Panc1 (cell line): ENCODE results near the gene OR2A5. TPM values are rescaled to one million over a fixed set of nuclear protein-coding genes. Genes with fewer than 3 reads are reported as not detected.

ENCODE experiments used
- ATAC-seq: fragments of 200-7000 bp; cut with Tn5 transposase; 2 replicates; pipeline ENCODE4 v1.9.1; 2020; ENCODE audit warnings: mild to moderate bottlenecking, moderate library complexity
- BruUV-seq: library from RNA; stranded (reverse); fragments of 400-500 nt; replicated peaks from 2 replicates; lab custom pipeline; 2021; lab: Mats Ljungman, UMichigan
- CTCF ChIA-PET: fragments of 300-600 bp; sonication (Branson Sonifier 250); formaldehyde crosslinking; loops from one replicate; lab custom pipeline; 2022; ENCODE audit warnings: antibody characterized with exemption; lab: Charles Lee
- POLR2A ChIA-PET: fragments of 300-600 bp; sonication (Branson Sonifier 250); formaldehyde crosslinking; loops from one replicate; lab custom pipeline; 2022; ENCODE audit warnings: antibody characterized with exemption; lab: Charles Lee
- DNase-seq: peaks from one replicate; pipeline ENCODE4 v3.0.0-alpha.2; 2010; ENCODE audit warnings: low read depth, low spot score
- H3K27ac ChIP-seq: 2 replicates; pipeline ENCODE4 v1.5.1; 2011; ENCODE audit warnings: mild to moderate bottlenecking, low read length, inconsistent platforms
- H3K27me3 ChIP-seq: fragments of 200-500 bp; sonication (Bioruptor generic); 2 replicates; pipeline ENCODE4 v1.6.0; 2014; ENCODE audit warnings: low read length, inconsistent platforms; ENCODE audit not compliant: control insufficient read depth, insufficient read depth
- H3K36me3 ChIP-seq: fragments of 200-500 bp; sonication (Bioruptor generic); 2 replicates; pipeline ENCODE4 v1.5.1; 2014; ENCODE audit warnings: inconsistent platforms, mild to moderate bottlenecking, low read length, moderate library complexity; ENCODE audit not compliant: control insufficient read depth, insufficient read depth
- H3K4me1 ChIP-seq: 2 replicates; pipeline ENCODE4 v1.5.1; 2011; ENCODE audit warnings: inconsistent platforms, mild to moderate bottlenecking, low read length, moderate library complexity; ENCODE audit not compliant: control insufficient read depth, insufficient read depth
- H3K4me3 ChIP-seq, 2 experiments: 2 replicates each; pipeline ENCODE4 v1.5.1; 2011 to 2012; ENCODE audit warnings: low read depth in 2 of 2, low read length in 2 of 2, mild to moderate bottlenecking in 2 of 2, inconsistent platforms in 1 of 2, moderate library complexity in 1 of 2
- H3K9me3 ChIP-seq: fragments of 200-500 bp; sonication (Bioruptor generic); 2 replicates; pipeline ENCODE4 v1.5.1; 2014; ENCODE audit warnings: low read depth, mild to moderate bottlenecking, inconsistent platforms, low read length, moderate library complexity; ENCODE audit not compliant: control insufficient read depth, insufficient read depth
- CTCF ChIP-seq: fragments of 450-650 bp; IDR thresholded peaks from 2 replicates; pipeline ENCODE4 v1.5.1; 2017; ENCODE audit warnings: mild to moderate bottlenecking
- POLR2AphosphoS5 ChIP-seq: IDR thresholded peaks from 2 replicates; pipeline ENCODE4 v1.6.1; 2012; ENCODE audit warnings: mild to moderate bottlenecking, low read depth, low read length, moderate library complexity
- SIN3A ChIP-seq: IDR thresholded peaks from 2 replicates; pipeline ENCODE4 v1.6.1; 2012; ENCODE audit warnings: low read depth, mild to moderate bottlenecking, low read length, moderate library complexity, borderline replicate concordance; ENCODE audit not compliant: insufficient read depth
- TCF7L2 ChIP-seq: IDR thresholded peaks from 2 replicates; pipeline ENCODE4 v1.6.1; 2011; ENCODE audit warnings: mild to moderate bottlenecking, low read depth, low read length, inconsistent platforms
- in situ Hi-C: cut with HindIII; loops from 2 replicates; pipeline ENCODE4 v1.10.0; 2016; ENCODE audit warnings: low sequenced_read_pairs, low pct_unique_long_range_greater_than_20kb
- intact Hi-C: fragments of 100-400 bp; cut with micrococcal nuclease; formaldehyde crosslinking; loops from one replicate; pipeline ENCODE4 v1.10.0; 2022; ENCODE audit not compliant: unreplicated experiment
- total RNA-seq: library from RNA; stranded (reverse); gene quantifications from one replicate; pipeline ENCODE4 v1.2.1, GENCODE V29; 2021; ENCODE audit not compliant: unreplicated experiment
- TF ChIP-seq, protein P1 (sequence below), 2 experiments: IDR thresholded peaks; 2 replicates each; pipeline ENCODE4 v1.6.1; 2011 to 2012; ENCODE audit warnings: low read depth in 2 of 2, control low read depth in 1 of 2, low read length in 1 of 2, mild to moderate bottlenecking in 1 of 2, moderate library complexity in 1 of 2; ENCODE audit not compliant: insufficient read depth in 1 of 2

Gene OR2A5
- total RNA-seq, 1 experiment from 2014 or later, result not detected

DNA sequence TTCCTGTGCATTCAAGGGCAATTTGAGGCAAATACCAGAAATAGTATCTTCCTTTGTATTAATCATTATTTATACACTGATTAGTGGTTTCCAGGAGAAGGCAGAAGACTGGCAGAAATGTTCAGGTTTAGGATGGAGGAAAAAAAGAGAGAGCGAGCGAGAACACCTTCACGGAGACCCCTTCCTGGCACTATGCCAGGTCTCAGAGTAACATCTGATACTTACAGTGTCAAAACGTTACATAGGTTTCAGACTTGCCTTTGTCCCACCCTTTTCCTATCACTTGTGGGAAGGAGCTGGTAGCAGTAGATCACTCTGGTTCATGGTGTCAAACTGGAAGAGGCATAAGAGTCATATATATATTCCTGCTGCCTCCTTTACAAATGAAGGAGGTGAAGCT lies 38.0 kb downstream of the OR2A5 start:
- DNase-seq (no peak), ATAC-seq (no peak)
- Histone ChIP-seq H3K36me3 (no peaks in the 10 kb centered on the region), H3K4me3 (no peak overlapping the region), H3K4me1 (no peaks in the 10 kb centered on the region), H3K27me3 (no peaks in the 10 kb centered on the region), H3K9me3 (no peaks in the 10 kb centered on the region), H3K27ac (no peak overlapping the region)
- no peak for TF ChIP-seq CTCF
- no peak for TF ChIP-seq POLR2AphosphoS5
- TF ChIP-seq SIN3A, result no peak
- TF ChIP-seq, protein P1, sequence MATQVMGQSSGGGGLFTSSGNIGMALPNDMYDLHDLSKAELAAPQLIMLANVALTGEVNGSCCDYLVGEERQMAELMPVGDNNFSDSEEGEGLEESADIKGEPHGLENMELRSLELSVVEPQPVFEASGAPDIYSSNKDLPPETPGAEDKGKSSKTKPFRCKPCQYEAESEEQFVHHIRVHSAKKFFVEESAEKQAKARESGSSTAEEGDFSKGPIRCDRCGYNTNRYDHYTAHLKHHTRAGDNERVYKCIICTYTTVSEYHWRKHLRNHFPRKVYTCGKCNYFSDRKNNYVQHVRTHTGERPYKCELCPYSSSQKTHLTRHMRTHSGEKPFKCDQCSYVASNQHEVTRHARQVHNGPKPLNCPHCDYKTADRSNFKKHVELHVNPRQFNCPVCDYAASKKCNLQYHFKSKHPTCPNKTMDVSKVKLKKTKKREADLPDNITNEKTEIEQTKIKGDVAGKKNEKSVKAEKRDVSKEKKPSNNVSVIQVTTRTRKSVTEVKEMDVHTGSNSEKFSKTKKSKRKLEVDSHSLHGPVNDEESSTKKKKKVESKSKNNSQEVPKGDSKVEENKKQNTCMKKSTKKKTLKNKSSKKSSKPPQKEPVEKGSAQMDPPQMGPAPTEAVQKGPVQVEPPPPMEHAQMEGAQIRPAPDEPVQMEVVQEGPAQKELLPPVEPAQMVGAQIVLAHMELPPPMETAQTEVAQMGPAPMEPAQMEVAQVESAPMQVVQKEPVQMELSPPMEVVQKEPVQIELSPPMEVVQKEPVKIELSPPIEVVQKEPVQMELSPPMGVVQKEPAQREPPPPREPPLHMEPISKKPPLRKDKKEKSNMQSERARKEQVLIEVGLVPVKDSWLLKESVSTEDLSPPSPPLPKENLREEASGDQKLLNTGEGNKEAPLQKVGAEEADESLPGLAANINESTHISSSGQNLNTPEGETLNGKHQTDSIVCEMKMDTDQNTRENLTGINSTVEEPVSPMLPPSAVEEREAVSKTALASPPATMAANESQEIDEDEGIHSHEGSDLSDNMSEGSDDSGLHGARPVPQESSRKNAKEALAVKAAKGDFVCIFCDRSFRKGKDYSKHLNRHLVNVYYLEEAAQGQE (IDR thresholded peaks at IDR 0.05; ENCODE audit: insufficient read depth in 1 of 2, low read depth in 2 of 2, low read length in 1 of 2), result no peak
- no peak for TF ChIP-seq TCF7L2
- in situ Hi-C loops (no loop called here), intact Hi-C loops (no loop called here)
- BruUV-seq, result no TSS peak
- POLR2A ChIA-PET, result no interaction called here
- CTCF ChIA-PET, result no interaction called here

- POLR2A ChIA-PET, result no interaction called here
- no peaks in the 10 kb centered on the region for H3K9me3 ChIP-seq
- H3K36me3 ChIP-seq, result no peaks in the 10 kb centered on the region
- no peak overlapping the region for H3K4me3 ChIP-seq
- BruUV-seq, result no TSS peak
- in situ Hi-C loops (no loop called here), intact Hi-C loops (no loop called here)
- CTCF ChIA-PET, result no interaction called here
- TF ChIP-seq TCF7L2, result no peak
- DNase-seq, result no peak
- no peaks in the 10 kb centered on the region for H3K27me3 ChIP-seq
- H3K27ac ChIP-seq, result no peak overlapping the region
- ATAC-seq, result no peak
- H3K4me1 ChIP-seq, result no peaks in the 10 kb centered on the region
These were observed 38.5 kb downstream of the OR2A5 start for GRCh38 chr7:144087230-144087629.

DNA sequence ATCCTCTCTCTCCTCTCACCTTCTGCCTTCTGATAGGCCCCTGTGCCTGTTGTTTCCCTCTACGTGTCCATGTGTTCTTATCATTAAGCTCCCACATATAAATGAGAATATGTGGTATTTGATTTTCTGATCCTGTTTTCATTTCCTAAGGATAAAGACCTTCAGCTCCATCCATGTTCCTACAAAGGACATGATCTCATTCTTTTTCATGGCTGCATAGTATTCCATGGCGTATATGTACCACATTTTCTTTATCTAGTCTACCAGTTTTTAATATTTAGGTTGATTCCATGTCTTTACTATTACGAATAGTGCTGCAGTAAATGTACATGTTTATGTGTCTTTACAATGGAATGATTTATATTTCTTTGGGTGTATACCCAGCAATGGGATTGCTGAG lies 41.9 kb downstream of the OR2A5 start:
- DNase-seq, result no peak
- ATAC-seq, result no peak
- H3K4me3 ChIP-seq, result no peak overlapping the region
- no TSS peak for BruUV-seq
- intact Hi-C loops (no loop called here), in situ Hi-C loops (no loop called here)
- CTCF ChIA-PET, result no interaction called here
- H3K27ac ChIP-seq, result no peak overlapping the region
- H3K4me1 ChIP-seq, result no peaks in the 10 kb centered on the region
- POLR2A ChIA-PET, result no interaction called here
- TF ChIP-seq SIN3A (no peak), POLR2AphosphoS5 (no peak)
- no peaks in the 10 kb centered on the region for H3K36me3 ChIP-seq
- no peaks in the 10 kb centered on the region for H3K27me3 ChIP-seq
- no peaks in the 10 kb centered on the region for H3K9me3 ChIP-seq
